ENCODE results near the gene WDR62.

WDR62 gene

DNA sequence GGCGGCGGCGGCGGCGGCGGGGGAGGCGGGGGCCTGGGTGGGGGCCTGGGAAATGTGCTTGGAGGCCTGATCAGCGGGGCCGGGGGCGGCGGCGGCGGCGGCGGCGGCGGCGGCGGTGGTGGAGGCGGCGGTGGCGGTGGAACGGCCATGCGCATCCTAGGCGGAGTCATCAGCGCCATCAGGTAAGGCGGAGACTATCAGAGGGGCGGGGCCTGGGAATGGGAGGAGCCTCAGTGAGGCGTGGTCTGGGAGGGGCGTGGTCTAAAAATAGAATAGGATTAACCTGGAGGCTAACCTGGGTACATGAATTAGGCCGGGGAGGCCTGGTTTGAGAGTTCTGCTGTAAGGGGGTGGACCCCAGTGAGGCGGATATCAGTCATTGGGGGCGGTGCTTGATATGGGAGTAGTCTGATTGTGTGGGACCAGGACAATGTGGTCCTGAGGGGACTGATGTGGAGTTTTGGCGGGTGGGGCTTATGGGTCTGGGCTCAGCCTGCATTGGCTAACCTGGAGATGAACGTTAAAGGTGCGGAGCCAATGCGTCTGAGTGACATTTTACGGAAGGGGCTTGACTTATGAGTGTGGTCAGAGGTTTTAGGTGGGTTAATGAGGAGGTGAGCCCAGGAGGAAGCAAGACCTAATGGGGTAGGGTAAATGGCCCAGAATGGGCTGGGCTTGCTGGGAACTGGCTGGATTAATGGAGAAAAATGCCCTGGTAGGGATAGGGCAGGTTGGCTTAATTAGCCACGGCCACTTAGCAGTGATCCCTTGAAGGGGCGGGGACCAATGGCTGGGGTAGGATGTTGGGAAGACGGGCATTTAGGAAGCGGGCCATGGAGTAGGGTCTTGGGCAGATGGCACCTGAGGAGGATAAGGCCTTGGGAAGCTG is 86.6 kb downstream of the WDR62 start (continued):
- TF ChIP-seq, protein P1, sequence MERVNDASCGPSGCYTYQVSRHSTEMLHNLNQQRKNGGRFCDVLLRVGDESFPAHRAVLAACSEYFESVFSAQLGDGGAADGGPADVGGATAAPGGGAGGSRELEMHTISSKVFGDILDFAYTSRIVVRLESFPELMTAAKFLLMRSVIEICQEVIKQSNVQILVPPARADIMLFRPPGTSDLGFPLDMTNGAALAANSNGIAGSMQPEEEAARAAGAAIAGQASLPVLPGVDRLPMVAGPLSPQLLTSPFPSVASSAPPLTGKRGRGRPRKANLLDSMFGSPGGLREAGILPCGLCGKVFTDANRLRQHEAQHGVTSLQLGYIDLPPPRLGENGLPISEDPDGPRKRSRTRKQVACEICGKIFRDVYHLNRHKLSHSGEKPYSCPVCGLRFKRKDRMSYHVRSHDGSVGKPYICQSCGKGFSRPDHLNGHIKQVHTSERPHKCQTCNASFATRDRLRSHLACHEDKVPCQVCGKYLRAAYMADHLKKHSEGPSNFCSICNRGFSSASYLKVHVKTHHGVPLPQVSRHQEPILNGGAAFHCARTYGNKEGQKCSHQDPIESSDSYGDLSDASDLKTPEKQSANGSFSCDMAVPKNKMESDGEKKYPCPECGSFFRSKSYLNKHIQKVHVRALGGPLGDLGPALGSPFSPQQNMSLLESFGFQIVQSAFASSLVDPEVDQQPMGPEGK (tag by site-specific recombination; IDR thresholded peaks at IDR 0.05), result no peak; the same call in 1 of the 2 replicates
- TF ChIP-seq KLF9 (tag by site-specific recombination; IDR thresholded peaks at IDR 0.05; ENCODE audit: low read depth), result peak; percentile 91
- TF ChIP-seq, protein P2, sequence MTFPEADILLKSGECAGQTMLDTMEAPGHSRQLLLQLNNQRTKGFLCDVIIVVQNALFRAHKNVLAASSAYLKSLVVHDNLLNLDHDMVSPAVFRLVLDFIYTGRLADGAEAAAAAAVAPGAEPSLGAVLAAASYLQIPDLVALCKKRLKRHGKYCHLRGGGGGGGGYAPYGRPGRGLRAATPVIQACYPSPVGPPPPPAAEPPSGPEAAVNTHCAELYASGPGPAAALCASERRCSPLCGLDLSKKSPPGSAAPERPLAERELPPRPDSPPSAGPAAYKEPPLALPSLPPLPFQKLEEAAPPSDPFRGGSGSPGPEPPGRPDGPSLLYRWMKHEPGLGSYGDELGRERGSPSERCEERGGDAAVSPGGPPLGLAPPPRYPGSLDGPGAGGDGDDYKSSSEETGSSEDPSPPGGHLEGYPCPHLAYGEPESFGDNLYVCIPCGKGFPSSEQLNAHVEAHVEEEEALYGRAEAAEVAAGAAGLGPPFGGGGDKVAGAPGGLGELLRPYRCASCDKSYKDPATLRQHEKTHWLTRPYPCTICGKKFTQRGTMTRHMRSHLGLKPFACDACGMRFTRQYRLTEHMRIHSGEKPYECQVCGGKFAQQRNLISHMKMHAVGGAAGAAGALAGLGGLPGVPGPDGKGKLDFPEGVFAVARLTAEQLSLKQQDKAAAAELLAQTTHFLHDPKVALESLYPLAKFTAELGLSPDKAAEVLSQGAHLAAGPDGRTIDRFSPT (tag by site-specific recombination; IDR thresholded peaks at IDR 0.05), result no peak
- TF ChIP-seq ZNF404 (tag by site-specific recombination; IDR thresholded peaks at IDR 0.05), result no peak
- no peak for TF ChIP-seq ZNF19 (tag by site-specific recombination; IDR thresholded peaks at IDR 0.05; ENCODE audit: low read depth)
- no peak for TF ChIP-seq SCRT1 (tag by site-specific recombination; IDR thresholded peaks at IDR 0.05; ENCODE audit: borderline replicate concordance)
- peak; percentile 5; the same call in 1 of the 2 replicates for TF ChIP-seq ZFHX2 (tag by site-specific recombination; conservative IDR thresholded peaks at IDR 0.05)
- TF ChIP-seq, protein P3, sequence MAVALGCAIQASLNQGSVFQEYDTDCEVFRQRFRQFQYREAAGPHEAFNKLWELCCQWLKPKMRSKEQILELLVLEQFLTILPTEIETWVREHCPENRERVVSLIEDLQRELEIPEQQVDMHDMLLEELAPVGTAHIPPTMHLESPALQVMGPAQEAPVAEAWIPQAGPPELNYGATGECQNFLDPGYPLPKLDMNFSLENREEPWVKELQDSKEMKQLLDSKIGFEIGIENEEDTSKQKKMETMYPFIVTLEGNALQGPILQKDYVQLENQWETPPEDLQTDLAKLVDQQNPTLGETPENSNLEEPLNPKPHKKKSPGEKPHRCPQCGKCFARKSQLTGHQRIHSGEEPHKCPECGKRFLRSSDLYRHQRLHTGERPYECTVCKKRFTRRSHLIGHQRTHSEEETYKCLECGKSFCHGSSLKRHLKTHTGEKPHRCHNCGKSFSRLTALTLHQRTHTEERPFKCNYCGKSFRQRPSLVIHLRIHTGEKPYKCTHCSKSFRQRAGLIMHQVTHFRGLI (tag by site-specific recombination; IDR thresholded peaks at IDR 0.05), result no peak
- TF ChIP-seq SP2 (tag by site-specific recombination; IDR thresholded peaks at IDR 0.05), result peak; percentile 95
- TF ChIP-seq, protein P4, sequence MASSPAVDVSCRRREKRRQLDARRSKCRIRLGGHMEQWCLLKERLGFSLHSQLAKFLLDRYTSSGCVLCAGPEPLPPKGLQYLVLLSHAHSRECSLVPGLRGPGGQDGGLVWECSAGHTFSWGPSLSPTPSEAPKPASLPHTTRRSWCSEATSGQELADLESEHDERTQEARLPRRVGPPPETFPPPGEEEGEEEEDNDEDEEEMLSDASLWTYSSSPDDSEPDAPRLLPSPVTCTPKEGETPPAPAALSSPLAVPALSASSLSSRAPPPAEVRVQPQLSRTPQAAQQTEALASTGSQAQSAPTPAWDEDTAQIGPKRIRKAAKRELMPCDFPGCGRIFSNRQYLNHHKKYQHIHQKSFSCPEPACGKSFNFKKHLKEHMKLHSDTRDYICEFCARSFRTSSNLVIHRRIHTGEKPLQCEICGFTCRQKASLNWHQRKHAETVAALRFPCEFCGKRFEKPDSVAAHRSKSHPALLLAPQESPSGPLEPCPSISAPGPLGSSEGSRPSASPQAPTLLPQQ (tag by site-specific recombination; IDR thresholded peaks at IDR 0.05), result peak; percentile 98
- no peak for TF ChIP-seq ZNF621 (tag by site-specific recombination; IDR thresholded peaks at IDR 0.05)
- TF ChIP-seq, protein P5, sequence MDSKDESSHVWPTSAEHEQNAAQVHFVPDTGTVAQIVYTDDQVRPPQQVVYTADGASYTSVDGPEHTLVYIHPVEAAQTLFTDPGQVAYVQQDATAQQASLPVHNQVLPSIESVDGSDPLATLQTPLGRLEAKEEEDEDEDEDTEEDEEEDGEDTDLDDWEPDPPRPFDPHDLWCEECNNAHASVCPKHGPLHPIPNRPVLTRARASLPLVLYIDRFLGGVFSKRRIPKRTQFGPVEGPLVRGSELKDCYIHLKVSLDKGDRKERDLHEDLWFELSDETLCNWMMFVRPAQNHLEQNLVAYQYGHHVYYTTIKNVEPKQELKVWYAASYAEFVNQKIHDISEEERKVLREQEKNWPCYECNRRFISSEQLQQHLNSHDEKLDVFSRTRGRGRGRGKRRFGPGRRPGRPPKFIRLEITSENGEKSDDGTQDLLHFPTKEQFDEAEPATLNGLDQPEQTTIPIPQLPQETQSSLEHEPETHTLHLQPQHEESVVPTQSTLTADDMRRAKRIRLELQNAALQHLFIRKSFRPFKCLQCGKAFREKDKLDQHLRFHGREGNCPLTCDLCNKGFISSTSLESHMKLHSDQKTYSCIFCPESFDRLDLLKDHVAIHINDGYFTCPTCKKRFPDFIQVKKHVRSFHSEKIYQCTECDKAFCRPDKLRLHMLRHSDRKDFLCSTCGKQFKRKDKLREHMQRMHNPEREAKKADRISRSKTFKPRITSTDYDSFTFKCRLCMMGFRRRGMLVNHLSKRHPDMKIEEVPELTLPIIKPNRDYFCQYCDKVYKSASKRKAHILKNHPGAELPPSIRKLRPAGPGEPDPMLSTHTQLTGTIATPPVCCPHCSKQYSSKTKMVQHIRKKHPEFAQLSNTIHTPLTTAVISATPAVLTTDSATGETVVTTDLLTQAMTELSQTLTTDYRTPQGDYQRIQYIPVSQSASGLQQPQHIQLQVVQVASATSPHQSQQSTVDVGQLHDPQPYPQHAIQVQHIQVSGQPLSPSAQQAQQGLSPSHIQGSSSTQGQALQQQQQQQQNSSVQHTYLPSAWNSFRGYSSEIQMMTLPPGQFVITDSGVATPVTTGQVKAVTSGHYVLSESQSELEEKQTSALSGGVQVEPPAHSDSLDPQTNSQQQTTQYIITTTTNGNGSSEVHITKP (tag by site-specific recombination; IDR thresholded peaks at IDR 0.05), result peak; percentile 60; the same call in 1 of the 2 replicates
- TF ChIP-seq, protein P6, sequence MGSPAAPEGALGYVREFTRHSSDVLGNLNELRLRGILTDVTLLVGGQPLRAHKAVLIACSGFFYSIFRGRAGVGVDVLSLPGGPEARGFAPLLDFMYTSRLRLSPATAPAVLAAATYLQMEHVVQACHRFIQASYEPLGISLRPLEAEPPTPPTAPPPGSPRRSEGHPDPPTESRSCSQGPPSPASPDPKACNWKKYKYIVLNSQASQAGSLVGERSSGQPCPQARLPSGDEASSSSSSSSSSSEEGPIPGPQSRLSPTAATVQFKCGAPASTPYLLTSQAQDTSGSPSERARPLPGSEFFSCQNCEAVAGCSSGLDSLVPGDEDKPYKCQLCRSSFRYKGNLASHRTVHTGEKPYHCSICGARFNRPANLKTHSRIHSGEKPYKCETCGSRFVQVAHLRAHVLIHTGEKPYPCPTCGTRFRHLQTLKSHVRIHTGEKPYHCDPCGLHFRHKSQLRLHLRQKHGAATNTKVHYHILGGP (tag by site-specific recombination; IDR thresholded peaks at IDR 0.05), result no peak
- TF ChIP-seq ZFP41 (tag by site-specific recombination; IDR thresholded peaks at IDR 0.05; ENCODE audit: borderline replicate concordance), result no peak
- TF ChIP-seq, protein P7, sequence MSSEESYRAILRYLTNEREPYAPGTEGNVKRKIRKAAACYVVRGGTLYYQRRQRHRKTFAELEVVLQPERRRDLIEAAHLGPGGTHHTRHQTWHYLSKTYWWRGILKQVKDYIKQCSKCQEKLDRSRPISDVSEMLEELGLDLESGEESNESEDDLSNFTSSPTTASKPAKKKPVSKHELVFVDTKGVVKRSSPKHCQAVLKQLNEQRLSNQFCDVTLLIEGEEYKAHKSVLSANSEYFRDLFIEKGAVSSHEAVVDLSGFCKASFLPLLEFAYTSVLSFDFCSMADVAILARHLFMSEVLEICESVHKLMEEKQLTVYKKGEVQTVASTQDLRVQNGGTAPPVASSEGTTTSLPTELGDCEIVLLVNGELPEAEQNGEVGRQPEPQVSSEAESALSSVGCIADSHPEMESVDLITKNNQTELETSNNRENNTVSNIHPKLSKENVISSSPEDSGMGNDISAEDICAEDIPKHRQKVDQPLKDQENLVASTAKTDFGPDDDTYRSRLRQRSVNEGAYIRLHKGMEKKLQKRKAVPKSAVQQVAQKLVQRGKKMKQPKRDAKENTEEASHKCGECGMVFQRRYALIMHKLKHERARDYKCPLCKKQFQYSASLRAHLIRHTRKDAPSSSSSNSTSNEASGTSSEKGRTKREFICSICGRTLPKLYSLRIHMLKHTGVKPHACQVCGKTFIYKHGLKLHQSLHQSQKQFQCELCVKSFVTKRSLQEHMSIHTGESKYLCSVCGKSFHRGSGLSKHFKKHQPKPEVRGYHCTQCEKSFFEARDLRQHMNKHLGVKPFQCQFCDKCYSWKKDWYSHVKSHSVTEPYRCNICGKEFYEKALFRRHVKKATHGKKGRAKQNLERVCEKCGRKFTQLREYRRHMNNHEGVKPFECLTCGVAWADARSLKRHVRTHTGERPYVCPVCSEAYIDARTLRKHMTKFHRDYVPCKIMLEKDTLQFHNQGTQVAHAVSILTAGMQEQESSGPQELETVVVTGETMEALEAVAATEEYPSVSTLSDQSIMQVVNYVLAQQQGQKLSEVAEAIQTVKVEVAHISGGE (tag by site-specific recombination; conservative IDR thresholded peaks at IDR 0.05; ENCODE audit: low read depth), result 0 out of 2 replicates have a peak, but pooled peaks have one; percentile 7
- no peak for TF ChIP-seq ZNF792 (tag by site-specific recombination; IDR thresholded peaks at IDR 0.05)

Measured in HEK293 (cell line).